Measurements from ENCODE around the gene ZNF343.
A peak's percentile ranks its signal among the peaks of the same experiment; 100 is the strongest.
"Not testable (repeated sequence)": the region's sequence is repeated elsewhere in the genome, so short reads cannot be mapped to it uniquely, and the experiment has no call there.

Gene ZNF343

DNA sequence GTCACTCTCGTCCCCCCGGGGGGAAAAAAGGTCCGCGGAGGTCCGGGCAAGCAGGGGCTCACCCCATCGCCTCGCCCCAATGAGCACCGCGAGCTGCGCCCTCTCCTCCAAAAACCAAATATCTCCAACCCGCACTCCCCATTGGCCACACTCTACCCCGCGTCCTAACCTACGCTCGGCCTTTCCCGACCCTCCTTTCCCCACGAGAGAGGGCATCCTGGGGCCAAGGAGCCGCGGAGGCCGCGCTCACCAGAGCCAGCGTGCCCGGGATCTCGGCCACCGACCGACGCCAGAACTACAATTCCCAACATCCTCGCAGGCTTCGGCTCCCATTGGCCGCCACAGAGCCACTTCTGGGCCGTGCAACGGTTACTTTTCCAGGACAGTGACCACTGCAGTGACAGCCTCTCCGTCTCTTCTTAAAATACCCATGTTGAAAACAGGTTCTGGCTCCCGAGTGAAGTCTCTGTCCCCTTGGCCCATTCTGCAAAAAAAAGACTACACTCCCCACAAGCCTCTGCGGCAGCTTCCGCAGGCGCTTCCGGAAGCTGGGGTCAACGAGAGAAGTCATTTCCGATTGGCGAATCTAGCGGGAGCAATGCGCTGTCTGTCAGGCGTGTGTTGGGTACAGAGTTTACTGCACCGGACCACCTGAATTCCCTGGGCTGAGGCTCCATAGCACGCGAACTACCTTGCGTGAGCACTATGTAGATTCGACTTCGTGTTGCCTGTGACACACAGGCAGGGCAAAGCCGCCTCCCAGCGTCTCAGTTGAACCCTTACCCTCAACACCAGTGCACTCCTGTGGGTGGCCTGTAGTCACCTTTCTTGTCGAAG is at the start of gene ZNF343:
Gene ZNF343 (minus strand): TSS at position 285 of the 837 bp plus-strand sequence. CDS start 15,020 bp downstream, outside the sequence.
- peak; percentile 90 for DNase-seq (ENCODE audit: low read depth, low spot score)

DNA sequence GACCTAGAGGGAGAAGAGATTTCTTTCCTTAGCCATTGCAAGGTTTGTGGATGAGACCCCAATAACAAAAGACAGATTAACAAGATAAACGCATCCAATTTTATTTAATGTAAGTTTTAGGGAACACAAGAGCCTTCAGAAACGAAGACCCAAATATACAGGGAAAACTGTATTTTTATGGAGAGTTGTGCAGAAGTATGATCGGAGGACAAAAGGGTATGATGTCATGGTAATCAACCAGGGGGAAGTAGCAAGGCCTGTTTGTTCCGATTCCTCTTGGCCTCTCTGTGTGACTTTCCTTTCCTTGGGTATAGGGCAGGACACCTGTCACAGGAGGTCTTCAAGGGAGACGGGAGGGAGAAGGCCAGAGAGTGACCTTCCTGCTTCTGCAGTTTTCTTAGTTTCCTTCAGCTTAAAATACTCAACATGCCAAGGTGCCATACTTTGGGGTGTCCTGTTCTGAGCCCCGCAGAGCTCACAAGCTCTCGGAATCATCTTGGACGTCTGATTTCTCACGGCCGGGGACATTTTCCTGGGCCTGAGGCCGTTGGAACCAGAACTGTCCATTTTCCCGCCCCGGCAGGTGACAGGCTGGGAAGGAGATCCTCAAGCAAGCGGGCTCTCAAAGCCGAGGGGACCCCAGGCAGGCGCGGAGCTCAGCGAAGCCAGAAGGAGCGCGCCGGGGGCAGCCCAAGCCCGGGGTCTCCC is 49.3 kb upstream of the ZNF343 start:
- DNase-seq (ENCODE audit: low read depth, low spot score) = no peak

DNA sequence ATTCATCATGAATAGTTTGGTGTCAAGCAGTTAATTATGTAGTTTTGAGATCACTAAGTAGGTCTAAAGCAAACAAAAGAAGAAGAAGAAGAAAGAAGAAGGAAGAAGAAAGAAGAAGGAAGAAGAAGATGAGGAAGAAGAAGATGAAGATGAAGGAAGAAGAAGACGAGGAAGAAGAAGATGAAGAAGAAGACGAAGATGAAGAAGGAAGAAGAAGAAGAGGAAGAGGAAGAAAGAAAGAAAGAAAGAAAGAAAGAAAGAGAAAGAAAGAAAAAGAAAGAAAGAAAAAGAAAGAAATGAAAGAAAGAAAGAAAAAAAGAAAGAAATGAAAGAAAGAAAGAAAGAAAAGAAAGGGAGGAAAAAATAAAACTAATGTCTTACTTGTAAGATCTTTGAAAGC is 36.9 kb upstream of the ZNF343 start:
- no peak for DNase-seq (ENCODE audit: low read depth, low spot score)

DNA sequence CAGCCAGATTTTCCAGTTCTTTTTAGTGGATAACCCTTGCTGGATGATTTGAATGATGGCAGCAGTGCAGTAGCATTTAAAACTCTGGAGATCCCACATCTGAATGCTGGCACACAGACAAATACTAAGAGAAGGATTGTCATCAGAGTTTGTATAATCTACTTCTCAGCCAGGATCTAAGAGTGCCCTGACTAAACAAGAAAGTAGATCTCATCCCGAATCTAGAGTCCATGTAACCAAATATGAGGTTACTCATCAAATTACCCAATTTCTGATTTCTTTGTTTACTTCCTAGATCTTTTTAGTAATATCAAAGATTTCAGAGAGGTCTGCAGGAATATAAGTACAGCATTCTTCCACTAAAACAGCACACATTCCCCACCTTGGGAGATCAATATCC is 35.5 kb upstream of the ZNF343 start:
- no peak for DNase-seq (ENCODE audit: low read depth, low spot score)

DNA sequence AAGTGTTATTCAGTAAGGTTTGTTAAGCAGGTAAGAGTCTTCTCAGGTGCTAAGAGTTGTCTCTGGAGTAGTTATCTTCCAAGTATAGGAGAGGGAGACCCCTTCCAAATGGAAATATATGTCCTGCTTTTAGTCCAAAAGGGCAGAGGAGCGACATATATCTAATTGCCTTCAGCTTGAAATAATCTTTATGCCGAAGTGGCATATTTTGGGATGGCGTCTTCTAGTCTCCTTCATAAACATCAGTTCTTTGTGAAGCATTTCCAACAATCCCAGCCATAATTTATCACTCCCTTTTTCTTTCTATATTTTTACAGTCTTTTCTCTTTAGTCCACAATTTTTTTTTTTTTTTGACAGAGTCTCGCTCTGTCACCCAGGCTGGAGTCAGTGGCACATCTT is 33.6 kb upstream of the ZNF343 start:
- DNase-seq (ENCODE audit: low read depth, low spot score) = no peak

DNA sequence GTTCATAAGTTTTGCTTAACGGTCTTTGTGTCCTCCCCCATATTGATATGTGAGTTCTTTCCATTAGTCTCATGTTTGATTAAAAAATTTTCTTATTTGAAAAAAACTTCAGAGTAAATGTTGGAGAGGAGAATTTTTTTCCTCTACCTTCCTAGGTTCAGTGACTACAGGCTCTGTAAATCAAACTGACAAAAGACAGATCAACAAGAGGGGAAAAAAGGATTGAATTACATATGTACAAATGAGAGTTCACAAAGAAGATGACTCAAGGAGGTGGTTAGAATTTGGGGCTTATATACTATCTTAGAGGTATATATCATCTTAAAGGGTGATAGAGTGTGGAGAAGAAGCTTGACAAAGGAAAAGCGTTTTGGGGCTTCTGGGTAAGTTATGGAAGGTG is 33.2 kb upstream of the ZNF343 start:
- DNase-seq (ENCODE audit: low read depth, low spot score) = no peak

DNA sequence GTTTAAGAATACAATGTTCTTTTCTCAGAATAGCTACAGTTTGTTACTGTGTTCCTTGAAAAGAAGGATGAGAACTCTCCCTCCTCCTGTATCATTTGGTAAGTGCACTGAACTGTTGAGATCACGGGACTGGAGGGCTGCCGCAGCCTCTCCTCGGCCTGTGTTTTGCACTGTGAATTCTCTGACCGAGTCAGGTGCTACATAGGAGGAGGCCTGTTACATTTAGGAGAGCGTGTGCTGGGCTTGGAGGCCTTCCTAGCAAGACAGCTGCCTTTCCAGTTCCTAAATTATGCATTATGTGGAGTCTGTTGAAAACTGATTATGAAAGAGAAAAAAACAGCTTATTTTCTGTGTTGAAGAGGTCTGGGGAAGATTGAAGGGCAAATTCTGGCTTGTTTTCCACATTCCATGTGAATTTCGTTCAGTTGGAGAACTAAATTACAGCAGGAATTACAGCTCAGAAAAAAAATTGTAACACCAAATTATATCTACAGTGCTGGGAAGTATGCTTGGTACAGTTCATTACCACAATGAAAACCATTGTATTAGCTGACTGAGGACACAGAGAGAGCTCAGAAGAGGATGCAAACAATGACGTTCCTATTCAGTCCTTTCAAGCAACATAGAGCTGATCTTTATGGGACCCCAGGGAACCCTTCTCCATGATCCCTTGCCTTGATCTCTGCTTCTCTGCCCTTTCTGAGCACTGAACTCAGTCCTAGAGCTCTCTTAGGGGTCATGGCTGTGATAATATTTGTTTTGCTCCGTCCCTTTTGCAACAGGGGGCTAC is 30.4 kb upstream of the ZNF343 start:
- DNase-seq (ENCODE audit: low read depth, low spot score) = no peak

DNA sequence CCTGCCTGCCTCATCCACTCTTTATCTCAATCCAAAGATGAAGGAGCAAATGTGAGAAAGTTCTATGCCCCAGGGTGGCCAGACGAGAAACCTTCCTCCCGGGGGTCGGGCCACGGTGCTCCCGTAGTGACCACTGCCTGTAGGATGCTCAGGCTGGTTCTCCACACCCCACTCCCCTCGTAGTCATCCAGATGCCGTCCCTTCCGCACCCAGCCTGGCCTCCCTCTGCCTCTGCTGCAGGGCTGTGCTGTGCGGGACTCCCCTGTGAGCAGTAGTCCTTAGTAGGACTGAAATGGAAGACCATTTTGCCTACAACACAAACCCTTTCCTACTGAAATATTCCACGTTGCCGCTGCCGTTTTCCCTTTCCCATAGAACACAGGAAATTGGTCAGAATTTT is 29.6 kb upstream of the ZNF343 start:
- DNase-seq (ENCODE audit: low read depth, low spot score) = no peak

DNA sequence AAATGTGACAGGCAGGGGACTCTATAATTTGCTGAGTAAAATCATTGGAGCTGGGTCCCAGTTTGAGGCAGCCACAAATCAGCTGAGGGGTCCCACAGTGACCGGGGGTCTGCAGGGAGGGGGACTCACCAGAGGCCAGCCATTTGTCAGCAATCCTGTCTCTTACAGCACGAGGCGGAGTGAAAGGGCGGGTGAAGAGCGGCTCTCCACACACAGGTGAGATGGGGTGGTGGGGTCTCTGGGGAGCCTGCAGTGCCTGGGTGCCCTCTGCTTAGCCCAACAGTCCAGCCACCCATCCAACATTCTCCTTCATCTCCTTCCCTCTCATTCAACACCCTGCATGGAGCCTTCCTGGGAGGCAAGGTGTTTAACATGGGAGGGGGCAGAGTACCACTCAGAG is 28.4 kb upstream of the ZNF343 start:
- DNase-seq (ENCODE audit: low read depth, low spot score) = no peak

DNA sequence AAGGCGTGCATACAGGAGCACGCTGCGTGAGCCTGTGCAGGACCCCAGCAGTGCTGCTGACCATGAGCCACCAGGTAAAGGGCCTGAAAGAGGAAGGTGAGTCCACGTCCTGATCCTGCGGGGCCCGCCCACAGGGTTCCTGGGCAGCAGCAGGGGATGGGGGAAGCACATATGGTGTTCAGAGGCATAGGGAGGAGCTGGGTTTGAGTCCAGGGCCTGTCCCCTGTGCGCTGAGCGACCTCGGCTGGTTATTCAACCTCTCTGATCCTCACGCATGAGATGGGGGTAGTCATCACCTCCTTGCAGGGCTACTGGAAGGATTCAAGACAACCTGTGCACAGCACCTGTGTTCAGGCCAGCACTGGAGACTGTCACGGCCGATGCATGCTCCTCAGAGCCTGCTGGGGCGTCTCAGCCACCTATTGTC is 27.9 kb upstream of the ZNF343 start, which contains the start of gene TMC2:
Gene TMC2 (plus strand): TSS at position 14 of the 427 bp plus-strand sequence. CDS start 49 bp downstream, at position 63.
- DNase-seq (ENCODE audit: low read depth, low spot score) = no peak

DNA sequence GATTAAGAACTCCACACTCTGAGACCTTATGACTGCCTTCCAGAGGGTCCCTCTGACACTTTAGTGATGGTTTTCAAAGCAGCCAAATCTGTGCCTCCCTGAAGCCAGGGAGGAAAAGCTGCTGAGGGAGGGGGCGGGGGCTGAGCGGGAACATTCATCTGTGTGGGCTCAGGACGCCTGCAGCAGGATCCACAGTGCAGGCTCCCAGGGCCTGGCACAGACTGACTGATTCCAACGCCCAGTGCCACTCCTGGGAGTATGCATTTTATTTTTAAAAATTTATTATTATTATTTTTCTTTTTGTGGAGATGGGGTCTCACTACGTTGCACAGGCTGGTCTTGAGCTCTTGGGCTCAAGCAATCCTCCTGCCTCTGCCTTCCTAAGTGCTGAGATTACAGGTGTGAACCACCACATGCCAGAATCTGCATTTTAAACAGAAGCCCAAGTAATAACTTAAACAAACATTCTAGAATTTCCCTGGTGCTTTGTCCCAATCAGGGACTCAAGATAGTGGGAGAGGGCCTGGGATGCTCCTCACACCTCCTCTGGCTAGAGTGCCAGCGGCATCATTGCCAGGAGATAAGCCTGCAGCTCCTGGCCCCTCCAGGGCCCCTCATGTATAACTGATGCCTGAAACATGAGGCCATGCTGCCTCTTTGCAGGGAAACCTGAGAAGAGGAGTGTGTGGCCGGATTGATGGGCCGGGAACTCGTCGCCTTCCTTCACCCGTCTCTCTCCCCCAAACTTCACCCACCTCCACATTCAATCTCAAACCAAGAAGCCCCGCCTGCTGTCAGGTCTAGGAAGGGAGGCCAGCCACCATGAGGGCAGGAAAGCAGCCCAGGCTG is 27.2 kb upstream of the ZNF343 start:
- no peak for DNase-seq (ENCODE audit: low read depth, low spot score)

DNA sequence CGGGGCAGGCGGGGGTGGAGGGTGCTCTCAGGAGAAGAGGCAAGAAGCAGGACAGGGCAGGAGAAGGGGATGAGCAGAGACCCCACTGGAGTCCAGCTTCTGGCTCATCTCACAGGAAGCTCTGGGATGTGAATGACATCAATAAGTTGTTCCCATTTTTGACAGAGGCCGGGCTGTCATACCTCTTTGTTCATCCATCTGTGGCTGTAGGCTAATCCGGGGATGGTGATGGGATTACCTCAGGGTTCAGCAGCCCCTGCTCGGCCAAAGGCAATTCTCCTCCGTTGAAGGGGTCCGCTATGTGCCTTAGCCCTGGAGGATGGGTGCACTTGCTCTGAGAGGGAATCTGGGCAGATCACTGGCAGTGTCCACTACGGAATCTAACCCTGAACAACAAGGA is 24.4 kb upstream of the ZNF343 start:
- no peak for DNase-seq (ENCODE audit: low read depth, low spot score)

DNA sequence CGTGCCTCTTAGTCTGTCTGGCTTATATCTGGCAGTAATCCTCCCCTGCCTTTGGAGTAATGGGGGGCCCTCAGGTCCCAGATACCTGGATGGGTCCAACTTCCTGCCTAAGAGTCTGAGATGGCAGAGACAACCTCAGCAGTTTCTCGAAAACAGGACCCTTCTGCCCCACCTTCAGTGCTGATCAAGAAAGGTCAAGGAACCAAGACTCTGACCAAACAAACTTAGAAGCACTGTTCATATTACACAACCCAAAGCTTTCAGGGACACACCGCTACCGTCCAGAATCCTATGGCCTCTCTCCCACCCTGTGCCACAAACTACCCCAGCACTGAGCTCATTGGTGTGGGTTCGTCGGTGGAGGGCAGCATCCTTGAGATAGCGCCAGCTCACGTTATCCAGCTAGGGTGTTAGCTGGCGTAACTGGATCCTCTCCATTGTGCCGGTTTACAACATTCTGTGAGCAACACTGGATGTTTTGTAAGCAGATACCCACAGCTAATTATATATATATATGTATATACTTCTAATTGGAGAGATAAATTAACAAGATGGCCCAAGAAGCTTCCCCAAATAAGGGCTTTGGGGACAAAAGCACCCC is 20.1 kb upstream of the ZNF343 start:
- DNase-seq (ENCODE audit: low read depth, low spot score) = no peak

DNA sequence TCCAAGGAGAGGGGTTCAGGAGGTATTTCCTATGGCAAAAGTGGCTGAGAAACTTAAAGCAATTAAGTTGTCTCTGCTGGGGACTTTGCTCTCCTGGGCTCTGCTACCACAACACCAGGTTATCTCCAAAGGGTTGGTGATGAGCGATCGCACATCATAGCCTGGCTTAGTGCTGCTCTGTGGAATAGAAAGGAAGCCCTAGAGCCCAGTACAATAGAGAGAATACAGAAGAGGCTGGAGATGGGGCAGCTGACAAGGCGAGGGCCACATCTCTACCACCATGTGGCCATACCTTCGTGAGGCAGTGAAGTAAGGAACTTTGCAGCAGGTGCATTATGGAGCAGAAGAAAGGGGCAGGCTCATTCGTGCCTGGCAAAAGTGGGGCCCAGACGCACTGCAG is 19.0 kb upstream of the ZNF343 start:
- DNase-seq (ENCODE audit: low read depth, low spot score) = no peak

DNA sequence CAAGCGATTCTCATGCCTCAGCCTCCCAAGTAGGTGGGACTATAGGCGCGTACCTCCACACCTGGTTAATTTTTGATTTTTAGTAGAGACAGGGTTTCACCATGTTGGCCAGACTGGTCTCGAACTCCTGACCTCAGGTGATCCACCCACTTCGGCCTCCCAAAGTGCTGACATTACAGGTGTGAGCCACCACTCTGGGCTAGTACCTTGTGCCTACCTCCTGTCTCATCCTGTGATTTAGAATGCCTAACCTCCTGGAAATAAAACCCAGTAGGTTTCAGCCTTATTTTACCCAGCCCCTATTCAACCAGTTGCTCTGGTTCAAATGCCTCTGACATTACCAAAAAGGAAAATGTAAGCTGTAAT is 17.5 kb upstream of the ZNF343 start:
- DNase-seq (ENCODE audit: low read depth, low spot score) = not testable (repeated sequence)

DNA sequence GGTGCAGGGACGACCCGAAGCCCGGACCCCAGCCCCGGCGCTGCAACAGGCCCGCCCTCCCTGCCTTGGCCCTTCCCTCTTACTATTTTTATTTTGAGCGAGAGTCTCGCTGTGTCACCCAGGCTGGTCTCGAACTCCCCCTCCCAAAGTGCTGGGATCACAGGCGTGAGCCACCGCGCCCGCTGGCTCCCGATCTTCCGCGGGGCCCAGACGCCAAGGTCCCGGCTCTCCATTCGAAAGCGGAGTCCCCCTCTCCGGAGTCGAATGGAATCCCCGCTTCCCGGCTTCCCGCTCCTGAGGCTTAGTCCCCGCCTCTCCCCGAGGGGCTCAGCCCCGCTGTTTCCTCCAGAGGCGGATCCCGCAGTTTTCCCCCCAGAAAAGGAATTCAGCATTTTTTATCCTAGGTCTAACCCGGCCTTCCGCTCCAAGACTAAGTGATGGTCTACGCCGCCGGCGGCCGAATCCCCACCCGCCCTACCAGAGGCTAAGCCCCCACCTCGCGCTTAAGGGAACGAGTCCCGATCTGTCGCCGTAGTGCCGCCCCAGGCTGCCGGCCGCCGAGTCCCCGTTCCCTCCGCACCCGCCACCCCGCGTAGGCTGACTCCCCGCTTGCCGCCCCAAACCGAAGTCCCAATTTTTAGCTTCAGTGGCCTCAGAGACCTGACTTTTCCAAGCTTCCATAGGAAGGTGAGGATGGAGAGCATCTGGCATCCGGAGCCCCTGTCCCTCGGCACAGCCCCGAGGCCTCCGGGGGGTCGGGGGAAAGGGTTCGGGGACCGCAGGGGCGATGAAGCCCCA is 16.2 kb upstream of the ZNF343 start:
- peak; percentile 74 for DNase-seq (ENCODE audit: low read depth, low spot score)

DNA sequence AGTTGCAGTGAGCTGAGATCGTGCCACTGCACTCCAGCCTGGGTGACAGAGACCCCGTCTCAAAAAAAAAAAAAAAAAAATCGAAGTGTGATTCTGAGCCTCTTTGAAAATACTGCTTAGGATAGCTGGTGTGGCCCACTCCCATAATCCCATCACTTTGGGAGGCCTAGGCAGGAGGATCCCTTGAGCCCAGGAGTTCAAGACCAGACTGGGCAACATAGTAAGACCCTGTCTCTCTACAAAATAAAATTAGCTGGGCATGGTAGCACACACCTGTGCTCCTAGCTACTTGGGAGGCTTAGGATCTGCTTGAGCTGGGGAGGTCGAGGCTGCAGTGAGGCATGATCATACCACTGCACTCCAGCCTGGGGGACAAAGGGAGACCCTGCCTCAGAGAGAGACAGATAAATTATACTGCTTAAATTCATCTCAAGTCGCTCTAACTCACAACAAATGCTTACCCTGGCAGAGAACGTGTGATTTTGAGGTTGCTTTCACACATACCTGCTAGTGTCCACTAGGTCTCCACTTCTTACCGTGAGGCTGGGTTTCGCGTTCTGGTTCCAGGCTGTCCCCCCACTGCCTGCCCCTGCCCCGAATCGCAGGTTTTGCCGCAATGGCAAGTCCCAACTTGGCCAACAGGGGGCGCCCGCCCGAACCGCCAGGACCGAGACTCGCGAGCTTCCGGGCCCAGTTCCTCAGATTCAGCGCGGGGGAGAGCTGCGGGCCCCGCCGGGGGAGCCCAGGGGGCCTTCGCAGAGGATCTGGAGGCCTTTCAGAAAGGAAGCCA is 15.4 kb upstream of the ZNF343 start:
- peak; percentile 91 for DNase-seq (ENCODE audit: low read depth, low spot score)

DNA sequence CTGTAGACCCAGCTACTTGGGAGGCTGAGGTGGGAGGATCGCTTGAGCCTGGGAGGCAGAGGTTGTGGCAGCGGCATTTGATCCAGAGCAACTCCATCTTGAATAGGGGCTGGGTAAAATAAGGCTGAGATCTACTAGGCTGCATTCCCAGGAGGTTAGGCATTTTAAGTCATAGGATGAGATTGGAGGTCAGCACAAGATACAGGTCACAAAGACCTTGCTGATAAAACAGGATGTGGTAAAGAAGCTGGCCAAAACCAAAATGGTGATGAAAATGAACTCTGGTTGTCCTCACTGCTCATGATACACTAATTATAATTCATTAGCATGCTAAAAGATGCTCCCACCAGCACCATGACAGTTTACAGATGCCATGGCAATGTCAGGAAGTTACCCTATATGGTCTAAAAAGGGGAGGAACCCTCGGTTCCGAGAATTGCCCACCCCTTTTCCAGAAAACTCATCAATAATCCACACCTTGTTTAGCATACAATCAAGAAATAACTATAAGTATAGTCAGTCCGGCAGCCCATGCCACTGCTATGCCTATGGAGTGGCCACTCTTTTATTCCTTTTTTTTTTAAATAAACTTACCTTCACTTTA is 14.2 kb upstream of the ZNF343 start:
- DNase-seq (ENCODE audit: low read depth, low spot score) = not testable (repeated sequence)
